Endothelial cell of umbilical vein (primary cell): ENCODE data around the gene FAM47B.

Experiments used
- CTCF ChIP-seq, 2 donors: IDR thresholded peaks; 1 replicate in 1 of 2; 2 replicates in 1 of 2; pipeline ENCODE4 v1.5.1; 2011; ENCODE audit warnings: low read length in 2 of 2, mild to moderate bottlenecking in 2 of 2, moderate library complexity in 2 of 2, control low read depth in 1 of 2, inconsistent platforms in 1 of 2, low read depth in 1 of 2; ENCODE audit not compliant: insufficient read depth in 1 of 2; ENCODE audit errors: extremely low read depth in 1 of 2
- EZH2 ChIP-seq: IDR thresholded peaks from 2 replicates; pipeline ENCODE4 v1.6.1; 2012; ENCODE audit warnings: borderline replicate concordance, low read depth, mild to moderate bottlenecking, moderate library complexity, low read length, inconsistent platforms; ENCODE audit not compliant: severe bottlenecking
- GATA2 ChIP-seq: IDR thresholded peaks from 2 replicates; pipeline ENCODE4 v1.7.0; 2011; ENCODE audit warnings: low read depth, mild to moderate bottlenecking, moderate library complexity, mixed read lengths, low read length; ENCODE audit not compliant: insufficient read length, insufficient read depth
- JUN ChIP-seq: IDR thresholded peaks from 2 replicates; pipeline ENCODE4 v1.6.1; 2011; ENCODE audit warnings: borderline replicate concordance, low read depth; ENCODE audit not compliant: insufficient read length, insufficient read depth
- MAX ChIP-seq: IDR thresholded peaks from 2 replicates; pipeline ENCODE4 v1.6.1; 2011; ENCODE audit not compliant: insufficient read depth, insufficient read length
- MYC ChIP-seq: IDR thresholded peaks from one replicate; pipeline ENCODE4 v1.6.1; 2011; ENCODE audit warnings: mild to moderate bottlenecking, low read depth, low read length
- POLR2A ChIP-seq: IDR thresholded peaks from 2 replicates; pipeline ENCODE4 v1.6.1; 2012; ENCODE audit warnings: low read depth, mild to moderate bottlenecking, control low read depth, low read length
- POLR2AphosphoS5 ChIP-seq: IDR thresholded peaks from 2 replicates; pipeline ENCODE4 v1.6.1; 2012; ENCODE audit warnings: low read depth, mild to moderate bottlenecking, control low read depth, low read length, moderate library complexity; ENCODE audit not compliant: insufficient read depth

- TF ChIP-seq CTCF (IDR thresholded peaks at IDR 0.05; ENCODE audit: extremely low read depth in 1 of 2, insufficient read depth in 1 of 2, low read depth in 1 of 2, low read length in 2 of 2) (no peak), POLR2A (no peak), GATA2 (no peak), MAX (no peak), EZH2 (no peak), POLR2AphosphoS5 (no peak), JUN (no peak), MYC (no peak)
Measured at GRCh38 chrX:34900691-34901090, 41.9 kb upstream of the FAM47B start.
